K562 (cell line): ENCODE data around the gene NELL1. TPM values are rescaled to one million over a fixed set of nuclear protein-coding genes. Genes with fewer than 3 reads are reported as not detected.

Experiments used
- ATAC-seq: fragments of 200-7000 bp; cut with Tn5 transposase; 3 replicates; pipeline ENCODE4 v1.9.1; 2020; ENCODE audit warnings: moderate library complexity
- BruUV-seq: library from RNA; stranded (reverse); fragments of 400-500 nt; replicated peaks from 2 replicates; lab custom pipeline; 2021; lab: Mats Ljungman, UMichigan
- CTCF ChIA-PET: fragments of 300-600 bp; formaldehyde crosslinking; extraction: SDS; loops from one replicate; lab custom pipeline; 2021; ENCODE audit warnings: low intra/inter-chr PET ratio; lab: Yijun Ruan, JAX
- POLR2A ChIA-PET: fragments of 300-600, 350-650 bp; sonication (Branson Sonifier 250); formaldehyde crosslinking; extraction: SDS; loops from one replicate; lab custom pipeline; 2021; ENCODE audit warnings: antibody characterized with exemption, inconsistent platforms; lab: Yijun Ruan, JAX
- DNase-seq, 4 experiments: peaks; one replicate each; pipeline versions ENCODE4 v3.0.0 to v3.0.0-alpha.2; 2011 to 2018; ENCODE audit warnings: low spot score in 3 of 4, mixed read lengths in 3 of 4; ENCODE audit errors: extremely low read depth in 1 of 4
- FAIRE-seq: peaks from 2 replicates; lab custom pipeline; 2011; peaks lifted over from hg19 to GRCh38; lab: Jason Lieb, UNC
- H2AFZ ChIP-seq: 2 replicates; pipeline ENCODE4 v1.6.0; 2011; ENCODE audit warnings: low read depth, low read length, control low read depth, inconsistent platforms
- H3K27ac ChIP-seq: fragments of 200-600 bp; 3 replicates; pipeline ENCODE4 v1.8.0; 2011; ENCODE audit warnings: low read depth, mild to moderate bottlenecking, control low read depth, inconsistent platforms, low read length, moderate library complexity, mixed read lengths; ENCODE audit errors: extremely low read depth
- H3K27me3 ChIP-seq, 2 experiments: fragments of 300-600 bp in 1 of 2; 2 replicates in 1 of 2; 3 replicates in 1 of 2; pipeline versions ENCODE4 v1.6.0 to v1.8.0; 2011; ENCODE audit warnings: inconsistent platforms in 2 of 2, low read length in 2 of 2, mild to moderate bottlenecking in 1 of 2, mixed read lengths in 1 of 2, moderate library complexity in 1 of 2; ENCODE audit not compliant: control insufficient read depth in 2 of 2, insufficient read depth in 2 of 2
- H3K36me3 ChIP-seq: fragments of 300-600 bp; 3 replicates; pipeline ENCODE4 v1.8.0; 2011; ENCODE audit warnings: mild to moderate bottlenecking, low read length, inconsistent platforms; ENCODE audit not compliant: control insufficient read depth, insufficient read depth
- H3K4me1 ChIP-seq, 2 experiments: fragments of 200-600 bp in 1 of 2; replicated peaks in 1 of 2; 2 replicates in 1 of 2; 3 replicates in 1 of 2; pipeline versions ENCODE4 v1.5.1 to v1.8.0; 2011; ENCODE audit warnings: inconsistent platforms in 2 of 2, low read length in 2 of 2, mild to moderate bottlenecking in 1 of 2, mixed read lengths in 1 of 2, moderate library complexity in 1 of 2; ENCODE audit not compliant: control insufficient read depth in 2 of 2, insufficient read depth in 2 of 2
- H3K4me2 ChIP-seq: 2 replicates; pipeline ENCODE4 v1.6.1; 2011; ENCODE audit warnings: low read length, control low read depth, inconsistent platforms, mixed read lengths; ENCODE audit not compliant: insufficient read depth
- H3K4me3 ChIP-seq: fragments of 200-600 bp; sonication (generic), shearing (Covaris generic); 2 replicates; pipeline ENCODE4 v1.5.1; 2016; ENCODE audit warnings: control low read depth, inconsistent platforms
- H3K79me2 ChIP-seq: fragments of 200-600 bp; 3 replicates; pipeline ENCODE4 v1.8.0; 2011; ENCODE audit warnings: low read length, inconsistent platforms; ENCODE audit not compliant: control insufficient read depth, insufficient read depth
- H3K9ac ChIP-seq, 2 experiments: 2 replicates each; pipeline versions ENCODE4 v1.6.0 to v1.6.1; 2011; ENCODE audit warnings: low read depth in 2 of 2, low read length in 2 of 2, control low read depth in 1 of 2, inconsistent platforms in 1 of 2, mild to moderate bottlenecking in 1 of 2, mixed read lengths in 1 of 2; ENCODE audit not compliant: insufficient read depth in 1 of 2
- H3K9me1 ChIP-seq: one replicate; pipeline ENCODE4 v1.6.0; 2011; ENCODE audit warnings: inconsistent platforms, mild to moderate bottlenecking, low read length, moderate library complexity; ENCODE audit not compliant: control insufficient read depth, insufficient read depth
- H3K9me3 ChIP-seq: replicated peaks from 2 replicates; pipeline ENCODE4 v1.5.1; 2011; ENCODE audit warnings: low read depth, low read length, inconsistent platforms; ENCODE audit not compliant: control insufficient read depth, insufficient read depth
- H4K20me1 ChIP-seq: replicated peaks from 2 replicates; pipeline ENCODE4 v1.6.1; 2011; ENCODE audit warnings: low read length, inconsistent platforms, mixed read lengths; ENCODE audit not compliant: control insufficient read depth, insufficient read depth
- EHMT2 ChIP-seq: fragments of 450-650 bp; IDR thresholded peaks from 2 replicates; pipeline ENCODE4 v1.6.1; 2018; ENCODE audit warnings: antibody characterized with exemption
- MAZ ChIP-seq, 2 experiments: fragments of 450-650 bp in 1 of 2; sonication (generic) in 1 of 2; formaldehyde crosslinking; IDR thresholded peaks in 1 of 2; conservative IDR thresholded peaks in 1 of 2; 2 replicates each; pipeline versions ENCODE4 v1.4.0 to v1.5.0; 2020; ENCODE audit warnings: mild to moderate bottlenecking in 1 of 2, missing genetic modification reagents in 1 of 2
- NFXL1 ChIP-seq: fragments of 450-650 bp; formaldehyde crosslinking; IDR thresholded peaks from 2 replicates; pipeline ENCODE4 v1.4.0; 2021; ENCODE audit warnings: mild to moderate bottlenecking
- ZNF551 ChIP-seq: fragments of 250-450 bp; sonication (Bioruptor Pico); IDR thresholded peaks from 2 replicates; pipeline ENCODE4 v1.5.0; 2021; ENCODE audit warnings: mild to moderate bottlenecking, moderate library complexity
- ZSCAN32 ChIP-seq: fragments of 450-650 bp; formaldehyde crosslinking; IDR thresholded peaks from 2 replicates; pipeline ENCODE4 v1.4.0; 2020; ENCODE audit warnings: mild to moderate bottlenecking, moderate library complexity
- WGBS: fragments of 100-300 bp; shearing (Covaris generic); methylation state at CpG from one replicate; pipeline ENCODE4 v1.1.6; 2016; ENCODE audit warnings: low coverage, mixed read lengths; ENCODE audit not compliant: insufficient coverage; ENCODE audit errors: missing lambda C conversion rate; 5-methylcytosine and 5-hydroxymethylcytosine counted together
- in situ Hi-C: fragments of 300-500 bp; cut with MboI; formaldehyde crosslinking; loops from 4 replicates; pipeline ENCODE4 v1.15.0; 2018; ENCODE audit warnings: inconsistent platforms, mixed read lengths
- intact Hi-C: fragments of 100-400 bp; cut with micrococcal nuclease; formaldehyde crosslinking; loops from 2 replicates; pipeline ENCODE4 v1.14.2; 2022
- polyA plus RNA-seq, 8 experiments: library from polyadenylated mRNA; depleted of rRNA in 4 of 8; stranded (reverse) in 5 of 8; unstranded in 3 of 8; fragments of >200 nt; fragmentation: Nextera tagmentation in 2 of 8; fragmentation: Illumina TruSeq in 1 of 8; extraction: Ambion mirVana in 2 of 8; extraction: Trizol in 1 of 8; gene quantifications; 2 replicates each; pipeline versions ENCODE4 v1.2.1 to v1.2.3, GENCODE V29; 2011 to 2014; ENCODE audit warnings: inconsistent platforms in 1 of 8, missing spikeins in 1 of 8
- total RNA-seq, 7 experiments: library from RNA; depleted of rRNA in 6 of 7; stranded (reverse); fragments of >200 nt in 6 of 7; fragmentation: Illumina TruSeq in 2 of 7; extraction: Trizol in 2 of 7; gene quantifications; 2 replicates each; pipeline versions ENCODE4 v1.2.1 to v1.2.3, GENCODE V29; 2011 to 2021; ENCODE audit warnings: low replicate concordance in 1 of 7
- TF ChIP-seq, protein P1 (sequence below): sonication (generic); formaldehyde crosslinking; IDR thresholded peaks from 2 replicates; pipeline ENCODE4 v1.8.0; 2022; ENCODE audit warnings: mild to moderate bottlenecking, missing genetic modification reagents
- TF ChIP-seq, protein P2 (sequence below): fragments of 150-350 bp; IDR thresholded peaks from 2 replicates; pipeline ENCODE4 v1.6.1; 2014; ENCODE audit warnings: low read depth, mild to moderate bottlenecking, low read length, borderline replicate concordance
- TF ChIP-seq, protein P3 (sequence below), 2 experiments: fragments of 450-650 bp in 1 of 2; IDR thresholded peaks; 2 replicates each; pipeline ENCODE4 v1.6.1; 2011 to 2017; ENCODE audit warnings: low read depth in 2 of 2, antibody characterized with exemption in 1 of 2, borderline replicate concordance in 1 of 2, low read length in 1 of 2, mild to moderate bottlenecking in 1 of 2, mixed read lengths in 1 of 2; ENCODE audit not compliant: control insufficient read depth in 1 of 2

NELL1 gene
- total and polyA plus RNA-seq, 9 of the 15 experiments (the other 6 are each of a cell fraction or from before 2014, with no cell fraction given), result not detected

DNA sequence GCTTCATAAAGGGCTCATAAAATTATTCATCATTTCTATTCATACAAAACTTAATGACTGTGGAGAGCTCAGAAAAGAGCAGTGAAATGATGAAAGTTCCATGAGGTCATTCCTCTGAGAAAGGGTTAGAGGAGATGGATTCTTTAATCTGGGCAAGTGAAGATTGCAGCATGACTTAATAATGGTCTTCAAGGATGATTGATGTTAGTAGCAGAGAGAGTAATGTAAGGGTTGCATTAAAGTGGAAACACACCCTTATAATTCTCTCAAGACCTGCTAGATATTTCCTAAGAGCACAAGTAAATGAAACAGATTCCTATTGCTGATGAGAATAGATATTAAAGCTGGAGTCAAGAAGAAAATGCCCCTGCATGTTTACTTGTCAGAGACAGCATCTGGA is 811.9 kb downstream of the NELL1 start:
- ATAC-seq (no peak), FAIRE-seq (no peak), DNase-seq (no peak)
- Histone ChIP-seq H3K4me1 (no peaks in the 10 kb centered on the region), H3K79me2 (no peaks in the 10 kb centered on the region), H4K20me1 (no peaks in the 10 kb centered on the region), H3K27me3 (no peaks in the 10 kb centered on the region), H3K9ac (no peak overlapping the region), H3K9me3 (no peaks in the 10 kb centered on the region; the same call in 1 of the 2 replicates), H2AFZ (no peak overlapping the region), H3K4me3 (no peak overlapping the region), H3K9me1 (no peaks in the 10 kb centered on the region), H3K36me3 (no peaks in the 10 kb centered on the region), H3K4me2 (no peak overlapping the region), H3K27ac (no peak overlapping the region)
- POLR2A ChIA-PET, result no interaction called here
- CTCF ChIA-PET, result no interaction called here
- in situ Hi-C loops (no loop called here), intact Hi-C loops (no loop called here)
- BruUV-seq, result no TSS peak
- TF ChIP-seq, protein P1, sequence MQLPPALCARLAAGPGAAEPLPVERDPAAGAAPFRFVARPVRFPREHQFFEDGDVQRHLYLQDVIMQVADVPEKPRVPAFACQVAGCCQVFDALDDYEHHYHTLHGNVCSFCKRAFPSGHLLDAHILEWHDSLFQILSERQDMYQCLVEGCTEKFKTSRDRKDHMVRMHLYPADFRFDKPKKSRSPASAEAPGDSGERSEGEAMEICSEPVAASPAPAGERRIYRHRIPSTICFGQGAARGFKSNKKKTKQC (CRISPR knock-in tag), result no peak
- no peak for TF ChIP-seq ZSCAN32 (CRISPR knock-in tag)

DNA sequence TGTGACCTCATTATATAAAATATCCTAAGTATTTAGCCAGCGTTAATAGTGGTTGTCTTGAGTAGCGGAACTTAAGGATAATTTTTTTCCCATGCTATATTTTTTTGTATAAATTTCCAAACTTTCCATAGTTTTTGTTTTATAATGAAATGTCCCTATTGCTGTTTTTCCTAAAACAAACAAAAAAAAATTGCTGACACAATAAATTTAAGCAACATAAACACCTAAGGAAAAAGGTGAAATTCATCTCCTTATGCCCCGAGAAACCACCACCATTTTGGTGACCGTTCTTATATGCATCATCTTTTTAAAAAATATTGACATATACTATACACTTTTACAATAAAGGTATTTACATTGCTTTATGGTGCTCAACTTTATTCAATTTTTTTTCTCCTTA is 814.7 kb downstream of the NELL1 start:
- in situ Hi-C loops, result no loop called here
- POLR2A ChIA-PET, result no interaction called here
- H3K36me3 ChIP-seq, result no peaks in the 10 kb centered on the region
- H3K9me1 ChIP-seq, result no peaks in the 10 kb centered on the region
- no peak overlapping the region for H3K9ac ChIP-seq
- no peaks in the 10 kb centered on the region for H3K27me3 ChIP-seq
- no peak overlapping the region for H3K27ac ChIP-seq
- intact Hi-C loops, result no loop called here
- no peaks in the 10 kb centered on the region for H4K20me1 ChIP-seq
- DNase-seq, result no peak
- no peak overlapping the region for H3K4me3 ChIP-seq
- FAIRE-seq, result no peak
- CTCF ChIA-PET, result no interaction called here
- ATAC-seq, result no peak
- H3K4me1 ChIP-seq, result no peaks in the 10 kb centered on the region
- H3K9me3 ChIP-seq, result no peaks in the 10 kb centered on the region
- H2AFZ ChIP-seq, result no peak overlapping the region
- no TSS peak for BruUV-seq
- 4% methylated on average over 4 of the region's 4 CpGs for WGBS
- H3K79me2 ChIP-seq, result no peaks in the 10 kb centered on the region
- H3K4me2 ChIP-seq, result no peak overlapping the region
- TF ChIP-seq ZNF551 (CRISPR knock-in tag), result no peak
- TF ChIP-seq, protein P2, sequence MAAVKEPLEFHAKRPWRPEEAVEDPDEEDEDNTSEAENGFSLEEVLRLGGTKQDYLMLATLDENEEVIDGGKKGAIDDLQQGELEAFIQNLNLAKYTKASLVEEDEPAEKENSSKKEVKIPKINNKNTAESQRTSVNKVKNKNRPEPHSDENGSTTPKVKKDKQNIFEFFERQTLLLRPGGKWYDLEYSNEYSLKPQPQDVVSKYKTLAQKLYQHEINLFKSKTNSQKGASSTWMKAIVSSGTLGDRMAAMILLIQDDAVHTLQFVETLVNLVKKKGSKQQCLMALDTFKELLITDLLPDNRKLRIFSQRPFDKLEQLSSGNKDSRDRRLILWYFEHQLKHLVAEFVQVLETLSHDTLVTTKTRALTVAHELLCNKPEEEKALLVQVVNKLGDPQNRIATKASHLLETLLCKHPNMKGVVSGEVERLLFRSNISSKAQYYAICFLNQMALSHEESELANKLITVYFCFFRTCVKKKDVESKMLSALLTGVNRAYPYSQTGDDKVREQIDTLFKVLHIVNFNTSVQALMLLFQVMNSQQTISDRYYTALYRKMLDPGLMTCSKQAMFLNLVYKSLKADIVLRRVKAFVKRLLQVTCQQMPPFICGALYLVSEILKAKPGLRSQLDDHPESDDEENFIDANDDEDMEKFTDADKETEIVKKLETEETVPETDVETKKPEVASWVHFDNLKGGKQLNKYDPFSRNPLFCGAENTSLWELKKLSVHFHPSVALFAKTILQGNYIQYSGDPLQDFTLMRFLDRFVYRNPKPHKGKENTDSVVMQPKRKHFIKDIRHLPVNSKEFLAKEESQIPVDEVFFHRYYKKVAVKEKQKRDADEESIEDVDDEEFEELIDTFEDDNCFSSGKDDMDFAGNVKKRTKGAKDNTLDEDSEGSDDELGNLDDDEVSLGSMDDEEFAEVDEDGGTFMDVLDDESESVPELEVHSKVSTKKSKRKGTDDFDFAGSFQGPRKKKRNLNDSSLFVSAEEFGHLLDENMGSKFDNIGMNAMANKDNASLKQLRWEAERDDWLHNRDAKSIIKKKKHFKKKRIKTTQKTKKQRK, result no peak
- TF ChIP-seq NFXL1 (CRISPR knock-in tag), result no peak
- TF ChIP-seq, protein P3, sequence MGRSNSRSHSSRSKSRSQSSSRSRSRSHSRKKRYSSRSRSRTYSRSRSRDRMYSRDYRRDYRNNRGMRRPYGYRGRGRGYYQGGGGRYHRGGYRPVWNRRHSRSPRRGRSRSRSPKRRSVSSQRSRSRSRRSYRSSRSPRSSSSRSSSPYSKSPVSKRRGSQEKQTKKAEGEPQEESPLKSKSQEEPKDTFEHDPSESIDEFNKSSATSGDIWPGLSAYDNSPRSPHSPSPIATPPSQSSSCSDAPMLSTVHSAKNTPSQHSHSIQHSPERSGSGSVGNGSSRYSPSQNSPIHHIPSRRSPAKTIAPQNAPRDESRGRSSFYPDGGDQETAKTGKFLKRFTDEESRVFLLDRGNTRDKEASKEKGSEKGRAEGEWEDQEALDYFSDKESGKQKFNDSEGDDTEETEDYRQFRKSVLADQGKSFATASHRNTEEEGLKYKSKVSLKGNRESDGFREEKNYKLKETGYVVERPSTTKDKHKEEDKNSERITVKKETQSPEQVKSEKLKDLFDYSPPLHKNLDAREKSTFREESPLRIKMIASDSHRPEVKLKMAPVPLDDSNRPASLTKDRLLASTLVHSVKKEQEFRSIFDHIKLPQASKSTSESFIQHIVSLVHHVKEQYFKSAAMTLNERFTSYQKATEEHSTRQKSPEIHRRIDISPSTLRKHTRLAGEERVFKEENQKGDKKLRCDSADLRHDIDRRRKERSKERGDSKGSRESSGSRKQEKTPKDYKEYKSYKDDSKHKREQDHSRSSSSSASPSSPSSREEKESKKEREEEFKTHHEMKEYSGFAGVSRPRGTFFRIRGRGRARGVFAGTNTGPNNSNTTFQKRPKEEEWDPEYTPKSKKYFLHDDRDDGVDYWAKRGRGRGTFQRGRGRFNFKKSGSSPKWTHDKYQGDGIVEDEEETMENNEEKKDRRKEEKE (IDR thresholded peaks at IDR 0.05; ENCODE audit: borderline replicate concordance in 1 of 2, control insufficient read depth in 1 of 2, low read depth in 2 of 2, low read length in 1 of 2), result no peak
- no peak for TF ChIP-seq MAZ (CRISPR knock-in tag; conservative IDR thresholded peaks at IDR 0.05 in 1 of 2, IDR thresholded peaks at IDR 0.05 in 1 of 2)
- TF ChIP-seq EHMT2, result no peak
